Duodenal mucosa (tissue), 2 donors: ENCODE results near the gene TNFAIP8L3.
"Not testable (repeated sequence)": the region's sequence is repeated elsewhere in the genome, so short reads cannot be mapped to it uniquely, and the experiment has no call there.

Experiments used
- H3K27ac ChIP-seq: one replicate; pipeline ENCODE4 v1.7.0; 2013; ENCODE audit warnings: low read depth, low read length
- H3K27me3 ChIP-seq, 2 donors: one replicate each; pipeline ENCODE4 v1.7.0; 2013; ENCODE audit warnings: low read length in 2 of 2, control low read depth in 1 of 2; ENCODE audit not compliant: insufficient read depth in 2 of 2, control insufficient read depth in 1 of 2
- H3K36me3 ChIP-seq, 2 donors: one replicate each; pipeline ENCODE4 v1.7.0; 2013; ENCODE audit warnings: low read length in 2 of 2, control low read depth in 1 of 2; ENCODE audit not compliant: insufficient read depth in 2 of 2, control insufficient read depth in 1 of 2
- H3K4me1 ChIP-seq, 2 donors: one replicate each; pipeline ENCODE4 v1.7.0; 2013; ENCODE audit warnings: low read length in 2 of 2, control low read depth in 1 of 2; ENCODE audit not compliant: insufficient read depth in 2 of 2, control insufficient read depth in 1 of 2
- H3K4me3 ChIP-seq, 2 donors: one replicate each; pipeline ENCODE4 v1.7.0; 2013; ENCODE audit warnings: low read length in 2 of 2, low read depth in 1 of 2
- H3K9ac ChIP-seq, 2 donors: one replicate each; pipeline ENCODE4 v1.7.0; 2013; ENCODE audit warnings: low read length in 2 of 2, low read depth in 1 of 2
- H3K9me3 ChIP-seq, 2 donors: one replicate each; pipeline ENCODE4 v1.7.0; 2013; ENCODE audit warnings: low read length in 2 of 2, control low read depth in 1 of 2; ENCODE audit not compliant: control insufficient read depth in 1 of 2

TNFAIP8L3 gene

DNA sequence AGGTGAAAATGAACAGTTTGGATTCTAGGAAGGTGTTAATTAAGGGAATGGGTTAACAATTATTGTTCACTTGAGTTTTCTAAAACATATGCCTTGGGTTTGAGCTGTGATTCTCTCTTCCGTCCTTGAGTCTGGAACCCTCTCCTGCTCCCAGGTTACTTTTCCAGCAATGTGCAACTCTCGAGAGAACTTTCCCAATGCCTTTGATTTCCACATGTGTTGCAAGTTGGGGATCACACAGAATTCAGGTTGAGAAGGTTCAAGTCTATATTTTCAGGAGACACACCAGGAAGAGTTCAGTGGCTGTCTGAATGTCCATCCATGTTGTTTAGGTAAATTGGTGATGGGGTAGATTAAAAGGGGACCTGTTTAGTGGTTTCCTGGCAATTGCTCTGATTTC is 48.7 kb downstream of the TNFAIP8L3 start:
- no peak overlapping the region for H3K9ac ChIP-seq
- H3K4me3 ChIP-seq = no peak overlapping the region
- no peaks in the 10 kb centered on the region for H3K9me3 ChIP-seq
- no peaks in the 10 kb centered on the region for H3K36me3 ChIP-seq
- H3K4me1 ChIP-seq = peaks cover 14 to 16% of the 10 kb centered on the region in 2 donors
- no peaks in the 10 kb centered on the region for H3K27me3 ChIP-seq
- H3K27ac ChIP-seq = no peak overlapping the region

DNA sequence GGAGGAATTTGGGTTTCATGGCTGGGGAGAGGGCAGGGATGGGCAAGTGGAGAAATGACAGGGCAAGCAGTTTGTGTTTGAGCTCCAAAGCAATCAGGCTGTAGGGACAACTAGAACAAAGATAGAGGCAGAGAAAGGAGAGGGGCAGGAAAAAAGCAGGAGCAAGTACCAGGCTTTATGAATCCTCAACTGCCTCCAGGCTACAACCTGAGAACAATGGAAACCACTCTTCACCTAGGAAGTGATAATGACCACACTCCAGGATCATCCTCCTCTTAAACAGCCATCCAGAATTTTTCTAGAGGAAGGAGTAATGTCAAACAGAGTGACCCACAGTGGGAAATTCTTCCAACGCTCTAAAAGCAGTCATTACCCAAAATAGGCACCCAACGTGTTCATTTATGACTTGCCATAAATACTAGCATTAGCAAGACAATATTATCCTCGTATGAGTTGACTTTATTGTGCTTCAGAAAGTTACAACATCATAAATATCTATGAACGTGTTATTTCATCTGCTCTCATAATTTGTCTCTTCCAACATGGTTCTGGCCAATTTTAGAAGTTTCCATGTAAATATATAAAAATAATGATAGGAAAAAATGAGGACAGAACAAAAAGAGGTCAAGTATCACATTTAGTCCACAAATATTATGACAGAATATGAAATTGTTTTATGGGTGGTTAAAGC is 50.5 kb downstream of the TNFAIP8L3 start:
- Histone ChIP-seq H3K27ac (no peak overlapping the region), H3K36me3 (no peaks in the 10 kb centered on the region), H3K27me3 (no peaks in the 10 kb centered on the region), H3K4me3 (no peak overlapping the region), H3K4me1 (peaks cover 14 to 16% of the 10 kb centered on the region in 2 donors), H3K9ac (no peak overlapping the region), H3K9me3 (no peaks in the 10 kb centered on the region)

DNA sequence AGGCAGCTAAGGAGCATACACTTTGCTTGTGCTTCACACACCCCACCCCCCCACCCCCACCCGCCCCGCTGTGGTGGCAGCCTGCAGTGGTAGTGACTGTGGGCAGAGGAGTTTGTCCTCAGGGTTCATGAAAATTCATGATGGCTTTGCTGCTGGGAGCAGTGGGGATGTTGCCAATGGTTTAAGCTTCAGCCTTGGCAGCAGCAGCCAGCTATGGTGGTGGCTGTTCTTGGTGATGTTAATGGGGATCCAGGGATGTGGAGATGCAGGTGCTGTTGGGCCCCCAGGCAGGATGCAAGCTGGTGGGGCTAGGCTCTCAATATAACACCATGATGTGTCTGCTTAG is 55.8 kb downstream of the TNFAIP8L3 start:
- H3K4me1 ChIP-seq = no peaks in the 10 kb centered on the region
- no peak overlapping the region for H3K4me3 ChIP-seq
- H3K9ac ChIP-seq = no peak overlapping the region
- no peaks in the 10 kb centered on the region for H3K36me3 ChIP-seq
- H3K27ac ChIP-seq = no peak overlapping the region
- H3K9me3 ChIP-seq = no peaks in the 10 kb centered on the region
- no peaks in the 10 kb centered on the region for H3K27me3 ChIP-seq

DNA sequence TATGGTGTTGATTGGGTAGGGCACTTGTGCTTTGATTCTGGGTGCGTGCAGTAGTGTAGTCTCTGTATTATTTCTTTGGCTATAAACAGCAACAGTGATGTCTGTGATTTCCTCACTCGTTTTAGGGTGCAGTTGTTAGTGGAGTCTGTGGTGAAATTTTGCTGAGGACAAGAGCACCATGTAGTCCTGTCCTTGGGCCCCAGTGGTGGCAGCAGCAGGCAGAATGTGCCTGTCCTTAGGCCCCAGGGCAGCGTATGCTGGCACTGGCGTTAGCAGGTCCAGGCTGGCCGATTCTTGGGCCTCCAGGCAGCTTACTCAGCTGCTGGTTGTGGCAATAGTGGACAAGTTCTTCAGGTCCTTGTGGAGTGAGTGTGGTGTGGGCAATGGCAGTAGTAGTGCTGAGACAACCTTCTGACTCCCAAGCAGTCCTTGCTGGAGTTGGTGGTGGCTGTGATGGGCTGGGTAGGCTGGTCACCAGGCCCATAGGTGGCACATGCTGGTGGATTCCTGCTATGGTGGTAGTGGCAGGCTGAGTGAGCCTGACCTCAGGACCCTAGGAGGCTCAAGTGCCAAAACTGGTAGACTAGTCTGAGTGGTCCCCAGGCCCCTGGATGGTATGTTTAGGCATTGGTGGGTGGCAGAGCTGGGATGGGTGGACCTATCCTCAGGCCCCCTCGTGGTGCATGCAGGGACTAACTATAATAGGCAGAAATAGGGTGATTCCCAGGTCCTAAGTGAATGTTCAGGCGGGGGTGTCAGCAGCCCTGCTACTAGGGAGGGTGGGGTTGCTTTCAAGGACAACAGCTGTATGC is 56.3 kb downstream of the TNFAIP8L3 start:
- Histone ChIP-seq H3K27me3 (no peaks in the 10 kb centered on the region), H3K4me1 (no peaks in the 10 kb centered on the region), H3K4me3 (no peak overlapping the region), H3K9ac (no peak overlapping the region), H3K27ac (no peak overlapping the region), H3K36me3 (no peaks in the 10 kb centered on the region), H3K9me3 (no peaks in the 10 kb centered on the region)

DNA sequence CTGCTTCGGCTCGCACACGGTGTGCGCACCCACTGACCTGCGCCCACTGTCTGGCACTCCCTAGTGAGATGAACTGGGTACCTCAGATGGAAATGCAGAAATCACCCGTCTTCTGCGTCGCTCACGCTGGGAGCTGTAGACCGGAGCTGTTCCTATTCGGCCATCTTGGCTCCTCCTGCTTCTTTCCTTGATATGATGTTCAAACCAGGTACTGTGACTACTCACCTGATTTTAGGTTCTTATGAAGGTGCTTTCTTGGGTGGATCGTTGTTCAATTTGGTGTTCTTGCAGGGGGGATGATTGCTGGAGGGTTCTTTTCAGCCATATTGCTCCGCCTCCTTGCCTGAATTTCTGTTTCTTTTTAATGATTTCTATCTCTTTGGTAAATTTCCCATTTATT is 57.2 kb downstream of the TNFAIP8L3 start:
- not testable (repeated sequence) for H3K36me3 ChIP-seq, H3K27me3 ChIP-seq, H3K9ac ChIP-seq, H3K9me3 ChIP-seq, H3K27ac ChIP-seq, H3K4me1 ChIP-seq
- H3K4me3 ChIP-seq = peak overlapping the region in 1 of 2 donors; percentile 55

DNA sequence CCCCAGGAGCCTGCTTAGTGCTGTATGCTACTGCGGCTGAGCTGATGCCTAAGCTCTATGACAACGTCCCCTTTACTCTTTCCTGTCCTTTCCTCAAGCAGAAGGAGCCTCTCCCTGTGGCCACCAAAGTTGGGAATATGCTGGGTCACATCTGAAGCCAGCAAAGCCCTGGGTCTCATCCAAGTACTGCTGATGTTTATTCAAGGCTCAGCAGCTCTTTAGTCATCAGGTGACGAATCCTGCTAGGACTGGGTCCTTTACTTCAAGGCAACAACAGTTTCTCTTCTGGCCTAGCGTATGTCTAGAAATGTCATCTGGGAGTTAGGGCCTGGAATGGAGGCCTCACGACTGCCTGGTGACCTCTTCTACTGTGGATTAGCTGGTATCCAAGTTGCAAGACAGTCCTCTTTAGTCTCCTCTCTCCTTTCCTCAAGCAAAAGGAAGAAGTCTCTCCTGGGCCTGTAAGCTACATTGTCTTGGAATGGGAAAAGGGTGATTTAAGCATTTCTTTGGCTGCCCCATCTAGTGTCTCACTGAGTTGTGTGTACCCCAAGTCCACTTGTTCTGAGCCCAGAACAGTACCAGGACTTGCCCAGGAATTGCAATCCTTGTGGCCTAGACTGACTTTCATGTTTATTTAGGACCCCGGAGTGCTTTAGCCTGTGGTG is 63.9 kb downstream of the TNFAIP8L3 start:
- no peak overlapping the region for H3K27ac ChIP-seq
- H3K27me3 ChIP-seq = no peaks in the 10 kb centered on the region
- no peaks in the 10 kb centered on the region for H3K36me3 ChIP-seq
- H3K9me3 ChIP-seq = no peaks in the 10 kb centered on the region
- no peak overlapping the region for H3K9ac ChIP-seq
- no peaks in the 10 kb centered on the region for H3K4me1 ChIP-seq
- no peak overlapping the region for H3K4me3 ChIP-seq

DNA sequence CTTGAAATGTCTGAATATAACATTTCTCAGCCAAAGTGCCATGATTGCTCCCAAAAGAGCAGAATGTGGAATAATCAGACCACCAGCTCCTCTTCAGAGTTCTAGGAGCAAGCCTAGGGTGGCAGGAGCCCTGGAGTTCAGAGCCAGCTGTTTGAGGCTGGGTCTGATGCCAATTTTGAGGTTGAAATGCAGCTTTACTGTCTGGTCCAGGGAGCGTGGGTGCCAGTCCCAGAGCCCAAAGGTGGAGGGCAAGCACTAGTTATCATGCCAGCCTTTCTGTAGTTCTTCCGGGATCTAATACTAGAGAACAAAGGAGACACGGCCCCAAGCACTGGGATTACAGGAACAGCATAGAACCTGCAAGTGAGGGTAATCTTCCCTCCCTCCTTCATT is 69.3 kb downstream of the TNFAIP8L3 start:
- H3K4me3 ChIP-seq = no peak overlapping the region
- no peak overlapping the region for H3K27ac ChIP-seq
- no peaks in the 10 kb centered on the region for H3K27me3 ChIP-seq
- no peaks in the 10 kb centered on the region for H3K36me3 ChIP-seq
- H3K9me3 ChIP-seq = peaks cover 0 to 5% of the 10 kb centered on the region in 2 donors
- H3K4me1 ChIP-seq = no peaks in the 10 kb centered on the region
- H3K9ac ChIP-seq = no peak overlapping the region

DNA sequence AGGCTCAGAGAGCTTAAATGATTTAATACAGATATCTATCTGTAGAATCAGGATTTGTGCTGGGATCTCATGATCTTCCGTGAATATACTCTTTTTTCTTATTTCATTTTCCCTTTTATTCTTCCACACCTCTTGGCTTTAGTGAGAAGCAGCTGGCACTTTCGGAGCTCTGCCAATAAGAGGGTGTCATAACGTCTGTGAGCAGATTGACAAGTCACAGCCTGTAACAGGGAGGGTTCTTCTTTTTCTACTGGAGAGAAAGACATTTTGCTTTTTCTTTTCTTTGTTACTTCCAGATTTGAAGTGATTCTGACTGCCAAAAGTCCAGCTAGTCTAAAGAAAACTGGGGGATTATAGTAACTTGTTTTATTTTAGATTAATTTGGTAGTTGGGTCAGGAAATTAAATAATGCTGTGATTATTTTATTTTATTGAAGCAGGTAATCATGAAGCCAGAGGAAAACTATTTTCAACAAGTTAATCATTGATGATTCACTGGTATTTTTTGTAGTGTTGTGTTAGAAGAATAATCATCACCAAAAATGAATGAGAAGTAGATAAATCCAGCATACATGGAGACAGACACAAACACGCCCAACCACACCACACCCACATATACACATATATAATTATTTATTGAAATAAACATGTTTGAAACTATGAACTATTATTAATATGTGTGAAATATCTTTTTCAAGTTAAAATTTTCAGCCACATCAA is 69.8 kb downstream of the TNFAIP8L3 start:
- Histone ChIP-seq H3K4me3 (no peak overlapping the region), H3K4me1 (no peaks in the 10 kb centered on the region), H3K9me3 (peaks cover 0 to 5% of the 10 kb centered on the region in 2 donors), H3K27me3 (no peaks in the 10 kb centered on the region), H3K27ac (no peak overlapping the region), H3K36me3 (no peaks in the 10 kb centered on the region), H3K9ac (no peak overlapping the region)

DNA sequence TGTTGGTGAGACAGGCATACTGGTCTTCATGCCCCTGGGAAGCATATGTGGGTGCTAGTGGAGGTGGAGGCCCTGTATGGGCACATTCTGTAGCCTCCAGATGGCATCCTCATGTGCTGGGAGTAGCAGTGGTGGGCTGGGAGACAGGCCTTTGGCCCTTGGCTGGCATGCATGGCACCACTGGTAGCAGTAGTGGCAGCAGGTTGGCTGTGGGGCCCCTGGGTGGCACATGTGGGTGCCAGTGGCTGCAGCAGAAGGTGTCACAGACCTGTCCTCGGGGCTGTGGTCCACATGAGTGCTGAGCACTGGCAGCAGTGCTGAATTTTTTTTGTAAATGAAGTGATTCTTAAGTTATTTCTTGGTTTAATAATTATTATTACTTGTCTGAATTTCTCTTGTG is 71.2 kb downstream of the TNFAIP8L3 start:
- Histone ChIP-seq H3K4me1 (no peaks in the 10 kb centered on the region), H3K4me3 (no peak overlapping the region), H3K36me3 (no peaks in the 10 kb centered on the region), H3K27ac (no peak overlapping the region), H3K9ac (no peak overlapping the region), H3K27me3 (no peaks in the 10 kb centered on the region), H3K9me3 (peaks cover 0 to 5% of the 10 kb centered on the region in 2 donors)

DNA sequence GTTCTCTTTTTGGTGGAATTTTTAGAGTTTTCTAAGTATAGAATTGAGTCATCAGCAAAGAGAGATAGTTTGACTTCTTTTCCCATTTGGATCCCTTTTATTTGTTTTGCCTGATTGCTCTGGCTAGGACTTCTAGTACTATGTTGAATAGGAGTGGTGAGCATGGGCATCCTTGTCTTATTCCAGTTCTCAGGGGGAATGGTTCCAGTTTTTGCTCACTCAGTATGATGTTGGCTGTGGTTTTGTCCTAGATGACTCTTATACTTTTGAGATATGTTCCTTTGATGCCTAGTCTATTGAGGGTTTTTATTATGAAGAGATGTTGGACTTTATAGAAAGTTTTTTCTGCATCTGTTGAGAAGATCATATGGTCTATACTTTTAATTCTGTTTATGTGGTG is 72.5 kb downstream of the TNFAIP8L3 start:
- H3K4me1 ChIP-seq = no peaks in the 10 kb centered on the region
- H3K9me3 ChIP-seq = peaks cover 0 to 5% of the 10 kb centered on the region in 2 donors
- no peaks in the 10 kb centered on the region for H3K36me3 ChIP-seq
- no peak overlapping the region for H3K27ac ChIP-seq
- no peaks in the 10 kb centered on the region for H3K27me3 ChIP-seq
- H3K9ac ChIP-seq = no peak overlapping the region
- no peak overlapping the region for H3K4me3 ChIP-seq
